Measurements from ENCODE around the gene PLCB2.

The PLCB2 gene

DNA sequence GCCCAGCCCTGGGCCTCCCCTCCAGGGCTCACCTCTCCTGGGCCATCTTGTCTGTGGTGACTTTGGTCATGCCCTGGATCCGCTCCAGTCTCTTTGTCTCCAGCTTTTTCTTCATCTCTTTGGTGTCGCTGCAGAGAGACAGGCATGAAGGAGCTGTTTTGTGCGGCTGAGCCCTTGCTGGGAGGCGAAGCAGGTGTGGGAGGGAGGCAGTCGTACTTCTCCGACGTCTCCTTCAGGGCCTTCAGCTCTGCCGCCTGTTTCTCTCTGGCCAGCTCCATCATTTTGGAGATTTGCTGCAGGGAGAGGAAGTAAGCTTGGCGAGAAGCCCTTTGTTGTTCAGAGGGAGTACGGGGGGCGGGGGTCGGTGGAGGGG, 17.2 kb downstream of the PLCB2 start:
- Histone ChIP-seq H3K9me3 (ENCODE audit: control extremely low read depth in 1 of 5, control insufficient read depth in 4 of 5, insufficient read depth in 2 of 5, low read depth in 1 of 5, low read length in 4 of 5) (no peaks in the 10 kb centered on the region), H3K27me3 (replicated peaks in 2 of 5; ENCODE audit: control insufficient read depth in 4 of 5, insufficient read depth in 5 of 5, low read length in 4 of 5) (no peaks in the 10 kb centered on the region), H3K36me3 (ENCODE audit: control insufficient read depth in 4 of 4, insufficient read depth in 4 of 4, low read length in 3 of 4) (peaks cover 30 to 98% (median 72%) of the 10 kb centered on the region in 4 experiments), H3K27ac (ENCODE audit: insufficient read depth in 1 of 2, low read depth in 1 of 2, low read length in 2 of 2, poor library complexity in 1 of 2, severe bottlenecking in 2 of 2) (no peak overlapping the region), H3K4me1 (ENCODE audit: control extremely low read depth in 1 of 4, control insufficient read depth in 4 of 4, insufficient read depth in 4 of 4, low read length in 3 of 4) (peaks cover 0 to 18% (median 0%) of the 10 kb centered on the region in 4 experiments), H3K4me3 (ENCODE audit: control insufficient read depth in 1 of 7, extremely low read depth in 1 of 7, insufficient read depth in 4 of 7, low read depth in 2 of 7, low read length in 6 of 7) (no peak overlapping the region)
- 93% methylated on average over 3 of the region's 12 CpGs for WGBS (ENCODE audit: insufficient coverage)
- DNase-seq, result no peak
- CTCF ChIA-PET, result interaction anchor here (1.4 to 25.2 kb wide), 4 partner anchors 11 to 77 kb away, joined by 3 to 407 read pairs (median 24); partner anchors contain the start of genes INAFM2 and PLCB2
- POLR2A ChIA-PET, result no interaction called here

DNA sequence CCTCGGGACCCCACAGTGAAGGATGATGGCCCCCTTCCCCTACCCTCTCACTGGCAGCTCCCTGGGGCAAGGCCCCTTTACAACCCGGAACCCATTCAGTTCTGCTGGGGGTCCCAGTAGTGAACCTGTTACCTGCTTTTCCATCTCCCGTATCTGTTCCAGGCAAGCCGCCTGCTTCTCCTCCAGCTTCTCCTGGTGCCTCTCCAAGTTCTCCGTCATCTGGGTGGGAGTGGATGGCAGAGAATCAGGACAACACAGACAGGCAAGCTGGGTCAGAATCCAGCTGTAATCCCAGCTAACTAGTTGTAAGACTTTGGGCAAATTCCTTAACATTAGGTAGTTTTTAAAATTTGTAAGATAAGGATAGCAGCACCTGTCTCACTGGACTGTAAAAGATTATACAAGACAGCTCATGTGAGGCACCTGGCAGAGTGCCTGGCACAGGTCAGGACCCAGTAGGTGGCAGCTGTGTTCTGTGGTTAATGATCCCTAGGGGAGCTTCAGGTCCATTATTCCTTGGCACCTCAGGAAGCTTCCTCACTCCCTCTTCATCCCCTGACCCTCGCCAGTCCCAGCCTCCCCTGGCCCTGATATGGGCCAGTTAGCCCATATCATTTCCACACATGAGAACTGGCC, 18.5 kb downstream of the PLCB2 start:
- no peaks in the 10 kb centered on the region for H3K27me3 ChIP-seq (replicated peaks in 2 of 5; ENCODE audit: control insufficient read depth in 4 of 5, insufficient read depth in 5 of 5, low read length in 4 of 5)
- CTCF ChIA-PET, result interaction anchor here (0.8 to 25.2 kb wide), 7 partner anchors 10 to 185 kb away, joined by 3 to 407 read pairs (median 5); partner anchors contain the start of genes CCDC9B, INAFM2 and PLCB2
- peaks cover 0 to 20% (median 0%) of the 10 kb centered on the region in 4 experiments for H3K4me1 ChIP-seq (ENCODE audit: control extremely low read depth in 1 of 4, control insufficient read depth in 4 of 4, insufficient read depth in 4 of 4, low read length in 3 of 4)
- no peak overlapping the region for H3K4me3 ChIP-seq (ENCODE audit: control insufficient read depth in 1 of 7, extremely low read depth in 1 of 7, insufficient read depth in 4 of 7, low read depth in 2 of 7, low read length in 6 of 7)
- H3K27ac ChIP-seq (ENCODE audit: insufficient read depth in 1 of 2, low read depth in 1 of 2, low read length in 2 of 2, poor library complexity in 1 of 2, severe bottlenecking in 2 of 2), result no peak overlapping the region
- DNase-seq, result no peak
- POLR2A ChIA-PET, result no interaction called here
- WGBS (ENCODE audit: insufficient coverage), result 95% methylated on average over 4 of the region's 6 CpGs
- H3K9me3 ChIP-seq (ENCODE audit: control extremely low read depth in 1 of 5, control insufficient read depth in 4 of 5, insufficient read depth in 2 of 5, low read depth in 1 of 5, low read length in 4 of 5), result no peaks in the 10 kb centered on the region
- H3K36me3 ChIP-seq (ENCODE audit: control insufficient read depth in 4 of 4, insufficient read depth in 4 of 4, low read length in 3 of 4), result peaks cover 23 to 85% (median 62%) of the 10 kb centered on the region in 4 experiments

DNA sequence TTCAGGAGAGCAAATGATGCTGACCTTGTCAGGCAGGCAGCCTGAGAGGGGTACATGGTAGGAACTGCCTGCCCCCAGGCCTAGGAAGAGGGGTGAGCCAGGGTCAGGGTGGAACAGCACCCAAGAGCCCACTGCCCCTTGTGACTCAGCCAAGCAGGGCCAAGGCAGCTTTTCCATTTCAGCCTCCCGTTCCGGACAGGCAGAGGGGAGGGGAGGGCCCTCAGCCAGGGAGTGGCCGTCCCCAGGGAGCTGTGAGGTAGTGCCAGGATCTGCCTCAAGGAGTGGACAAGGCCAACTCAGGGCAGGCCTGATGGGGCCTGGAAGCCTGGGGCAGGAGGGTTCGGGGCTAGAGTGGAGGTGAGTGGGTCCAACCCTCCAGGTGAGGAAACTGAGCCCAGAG, 19.8 kb downstream of the PLCB2 start:
- peaks cover 0 to 17% (median 8%) of the 10 kb centered on the region in 4 experiments for H3K4me1 ChIP-seq (ENCODE audit: control extremely low read depth in 1 of 4, control insufficient read depth in 4 of 4, insufficient read depth in 4 of 4, low read length in 3 of 4)
- no peak for DNase-seq
- no peak overlapping the region for H3K4me3 ChIP-seq (ENCODE audit: control insufficient read depth in 1 of 7, extremely low read depth in 1 of 7, insufficient read depth in 4 of 7, low read depth in 2 of 7, low read length in 6 of 7)
- no peak overlapping the region for H3K27ac ChIP-seq (ENCODE audit: insufficient read depth in 1 of 2, low read depth in 1 of 2, low read length in 2 of 2, poor library complexity in 1 of 2, severe bottlenecking in 2 of 2)
- 95% methylated on average over 4 of the region's 4 CpGs for WGBS (ENCODE audit: insufficient coverage)
- H3K36me3 ChIP-seq (ENCODE audit: control insufficient read depth in 4 of 4, insufficient read depth in 4 of 4, low read length in 3 of 4), result peaks cover 17 to 72% (median 53%) of the 10 kb centered on the region in 4 experiments
- ChIA-PET CTCF (interaction anchor here (0.8 to 25.2 kb wide), 6 partner anchors 9 to 134 kb away, joined by 3 to 407 read pairs (median 4); partner anchors contain the start of genes CCDC9B, INAFM2 and PLCB2), POLR2A (no interaction called here)
- peaks cover 0 to 13% (median 0%) of the 10 kb centered on the region in 5 experiments for H3K27me3 ChIP-seq (replicated peaks in 2 of 5; ENCODE audit: control insufficient read depth in 4 of 5, insufficient read depth in 5 of 5, low read length in 4 of 5)
- no peaks in the 10 kb centered on the region for H3K9me3 ChIP-seq (ENCODE audit: control extremely low read depth in 1 of 5, control insufficient read depth in 4 of 5, insufficient read depth in 2 of 5, low read depth in 1 of 5, low read length in 4 of 5)

DNA sequence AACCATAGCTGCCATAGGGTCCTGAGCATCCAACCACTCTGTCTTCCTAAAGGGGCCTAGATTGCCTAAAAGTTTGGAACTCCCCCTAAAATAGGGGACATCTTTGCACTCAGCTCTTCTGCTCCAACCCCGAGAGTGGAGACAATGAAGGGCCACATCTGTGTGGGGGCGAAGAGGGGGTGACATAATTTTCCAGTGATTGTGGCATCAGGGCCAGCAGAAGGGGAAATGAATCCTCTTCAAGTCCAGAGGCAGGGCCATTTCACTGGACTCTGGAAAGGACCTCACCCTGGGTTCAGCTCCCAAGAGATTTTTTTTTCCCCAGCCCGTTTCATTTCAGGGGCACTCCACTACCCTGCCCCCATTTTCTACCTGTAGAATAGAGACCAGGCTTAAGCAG, 20.2 kb downstream of the PLCB2 start:
- DNase-seq, result no peak
- Histone ChIP-seq H3K9me3 (ENCODE audit: control extremely low read depth in 1 of 5, control insufficient read depth in 4 of 5, insufficient read depth in 2 of 5, low read depth in 1 of 5, low read length in 4 of 5) (no peaks in the 10 kb centered on the region), H3K27ac (ENCODE audit: insufficient read depth in 1 of 2, low read depth in 1 of 2, low read length in 2 of 2, poor library complexity in 1 of 2, severe bottlenecking in 2 of 2) (no peak overlapping the region), H3K4me3 (ENCODE audit: control insufficient read depth in 1 of 7, extremely low read depth in 1 of 7, insufficient read depth in 4 of 7, low read depth in 2 of 7, low read length in 6 of 7) (no peak overlapping the region), H3K36me3 (ENCODE audit: control insufficient read depth in 4 of 4, insufficient read depth in 4 of 4, low read length in 3 of 4) (peaks cover 15 to 68% (median 48%) of the 10 kb centered on the region in 4 experiments), H3K4me1 (ENCODE audit: control extremely low read depth in 1 of 4, control insufficient read depth in 4 of 4, insufficient read depth in 4 of 4, low read length in 3 of 4) (peaks cover 0 to 22% (median 12%) of the 10 kb centered on the region in 4 experiments), H3K27me3 (replicated peaks in 2 of 5; ENCODE audit: control insufficient read depth in 4 of 5, insufficient read depth in 5 of 5, low read length in 4 of 5) (peaks cover 0 to 18% (median 0%) of the 10 kb centered on the region in 5 experiments)
- WGBS (ENCODE audit: insufficient coverage), result 40% methylated on average over 1 of the region's 3 CpGs
- ChIA-PET CTCF (interaction anchor here (0.8 to 25.2 kb wide), 8 partner anchors 8 to 134 kb away, joined by 3 to 407 read pairs (median 4); partner anchors contain the start of genes CCDC9B, INAFM2 and PLCB2), POLR2A (no interaction called here)

DNA sequence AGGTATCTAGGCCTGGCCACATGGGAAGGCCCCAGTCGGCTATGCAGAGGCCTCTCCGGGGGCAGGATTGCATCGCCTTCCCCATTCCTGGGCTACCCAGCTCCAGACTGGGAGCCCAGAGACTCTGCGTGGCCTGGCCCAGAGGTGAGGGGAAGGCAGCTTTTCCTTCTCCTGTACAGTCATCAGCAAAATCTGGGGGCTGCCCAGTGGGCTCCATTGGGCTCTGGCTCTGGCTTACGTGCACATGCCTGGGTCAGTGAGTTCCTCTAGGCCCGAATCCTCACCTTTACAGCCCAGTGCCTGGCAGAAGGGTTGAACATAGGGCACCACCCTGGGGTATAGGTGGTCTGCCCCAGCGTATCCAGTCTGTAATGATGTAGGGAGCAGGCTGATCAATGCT, 20.9 kb downstream of the PLCB2 start:
- Histone ChIP-seq H3K27me3 (replicated peaks in 2 of 5; ENCODE audit: control insufficient read depth in 4 of 5, insufficient read depth in 5 of 5, low read length in 4 of 5) (peaks cover 0 to 25% (median 0%) of the 10 kb centered on the region in 5 experiments), H3K36me3 (ENCODE audit: control insufficient read depth in 4 of 4, insufficient read depth in 4 of 4, low read length in 3 of 4) (peaks cover 11 to 61% (median 44%) of the 10 kb centered on the region in 4 experiments), H3K27ac (ENCODE audit: insufficient read depth in 1 of 2, low read depth in 1 of 2, low read length in 2 of 2, poor library complexity in 1 of 2, severe bottlenecking in 2 of 2) (no peak overlapping the region), H3K4me3 (ENCODE audit: control insufficient read depth in 1 of 7, extremely low read depth in 1 of 7, insufficient read depth in 4 of 7, low read depth in 2 of 7, low read length in 6 of 7) (no peak overlapping the region), H3K4me1 (ENCODE audit: control extremely low read depth in 1 of 4, control insufficient read depth in 4 of 4, insufficient read depth in 4 of 4, low read length in 3 of 4) (peaks cover 0 to 29% (median 19%) of the 10 kb centered on the region in 4 experiments), H3K9me3 (ENCODE audit: control extremely low read depth in 1 of 5, control insufficient read depth in 4 of 5, insufficient read depth in 2 of 5, low read depth in 1 of 5, low read length in 4 of 5) (no peaks in the 10 kb centered on the region)
- no peak for DNase-seq
- WGBS (ENCODE audit: insufficient coverage), result 99% methylated on average over 6 of the region's 7 CpGs
- ChIA-PET CTCF (interaction anchor here (0.9 to 25.2 kb wide), 5 partner anchors 13 to 66 kb away, joined by 3 to 407 read pairs (median 6); partner anchors contain the start of genes CCDC9B, INAFM2 and PLCB2), POLR2A (no interaction called here)

DNA sequence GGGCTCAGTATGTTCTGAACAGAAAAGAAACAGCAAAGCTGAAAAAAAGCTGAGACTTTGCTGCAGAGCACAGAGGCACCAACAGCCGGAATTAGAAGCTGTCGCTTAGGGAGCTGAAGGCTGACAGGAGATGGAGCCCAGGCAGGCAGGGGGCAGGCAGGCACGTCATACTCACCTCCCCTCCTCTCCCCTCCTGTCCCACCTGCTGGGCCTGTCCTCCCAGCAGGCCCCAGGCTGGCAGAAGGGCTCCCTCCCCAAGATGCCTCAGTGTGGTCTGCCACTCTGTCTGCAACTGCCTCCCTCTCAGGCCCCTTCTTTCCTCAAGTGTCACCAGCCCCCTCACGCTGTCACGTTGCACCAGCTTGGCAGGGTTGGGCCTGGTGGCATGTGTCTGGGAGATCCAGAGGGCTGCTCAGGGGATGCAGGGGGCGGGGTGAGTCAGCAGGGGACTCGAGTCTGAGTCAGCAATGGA, 21.6 kb downstream of the PLCB2 start:
- H3K27me3 ChIP-seq (replicated peaks in 2 of 5; ENCODE audit: control insufficient read depth in 4 of 5, insufficient read depth in 5 of 5, low read length in 4 of 5), result peaks cover 0 to 32% (median 0%) of the 10 kb centered on the region in 5 experiments
- POLR2A ChIA-PET, result no interaction called here
- 86% methylated on average over 4 of the region's 7 CpGs for WGBS (ENCODE audit: insufficient coverage)
- no peak for DNase-seq
- H3K4me1 ChIP-seq (ENCODE audit: control extremely low read depth in 1 of 4, control insufficient read depth in 4 of 4, insufficient read depth in 4 of 4, low read length in 3 of 4), result peaks cover 0 to 32% (median 24%) of the 10 kb centered on the region in 4 experiments
- H3K4me3 ChIP-seq (ENCODE audit: control insufficient read depth in 1 of 7, extremely low read depth in 1 of 7, insufficient read depth in 4 of 7, low read depth in 2 of 7, low read length in 6 of 7), result no peak overlapping the region
- no peak overlapping the region for H3K27ac ChIP-seq (ENCODE audit: insufficient read depth in 1 of 2, low read depth in 1 of 2, low read length in 2 of 2, poor library complexity in 1 of 2, severe bottlenecking in 2 of 2)
- H3K9me3 ChIP-seq (ENCODE audit: control extremely low read depth in 1 of 5, control insufficient read depth in 4 of 5, insufficient read depth in 2 of 5, low read depth in 1 of 5, low read length in 4 of 5), result no peaks in the 10 kb centered on the region
- peaks cover 10 to 54% (median 37%) of the 10 kb centered on the region in 4 experiments for H3K36me3 ChIP-seq (ENCODE audit: control insufficient read depth in 4 of 4, insufficient read depth in 4 of 4, low read length in 3 of 4)
- CTCF ChIA-PET, result interaction anchor here (0.9 to 25.2 kb wide), 5 partner anchors 9 to 51 kb away, joined by 3 to 407 read pairs (median 6); partner anchors contain the start of genes CCDC9B, INAFM2, PAK6 and PLCB2
